Thymus (tissue), 11 donors: Measurements from ENCODE around the gene PCTP. TPM values are rescaled to one million over a fixed set of nuclear protein-coding genes. Genes with fewer than 3 reads are reported as not detected.
A peak's percentile ranks its signal among the peaks of the same experiment; 100 is the strongest.

Source experiments
- DNase-seq, 9 donors: peaks; one replicate each; pipeline ENCODE4 v3.0.0-alpha.2; 2013; ENCODE audit warnings: low spot score in 9 of 9, low read depth in 6 of 9, missing footprints in 1 of 9
- H3K27ac ChIP-seq, 2 donors: one replicate each; pipeline ENCODE4 v1.5.1; 2013; ENCODE audit warnings: control low read depth in 1 of 2, low read depth in 1 of 2, low read length in 1 of 2, mild to moderate bottlenecking in 1 of 2, moderate library complexity in 1 of 2
- H3K27me3 ChIP-seq, 2 donors: one replicate each; pipeline ENCODE4 v1.5.1; 2013; ENCODE audit warnings: low read length in 1 of 2; ENCODE audit not compliant: control insufficient read depth in 2 of 2, insufficient read depth in 1 of 2
- H3K36me3 ChIP-seq, 2 donors: one replicate each; pipeline ENCODE4 v1.5.1; 2013; ENCODE audit warnings: low read length in 1 of 2, mild to moderate bottlenecking in 1 of 2, moderate library complexity in 1 of 2; ENCODE audit not compliant: control insufficient read depth in 2 of 2, insufficient read depth in 2 of 2
- H3K4me1 ChIP-seq, 2 donors: one replicate each; pipeline ENCODE4 v1.5.1; 2013; ENCODE audit warnings: low read length in 2 of 2; ENCODE audit not compliant: control insufficient read depth in 2 of 2, insufficient read depth in 2 of 2
- H3K4me3 ChIP-seq, 2 donors: one replicate each; pipeline ENCODE4 v1.5.1; 2013; ENCODE audit warnings: low read length in 2 of 2, control low read depth in 1 of 2, mild to moderate bottlenecking in 1 of 2
- H3K9me3 ChIP-seq, 2 donors: one replicate each; pipeline ENCODE4 v1.5.1; 2013; ENCODE audit warnings: low read length in 1 of 2, mild to moderate bottlenecking in 1 of 2; ENCODE audit not compliant: control insufficient read depth in 2 of 2, insufficient read depth in 1 of 2
- WGBS: extraction: QIAGEN DNeasy Blood & Tissue Kit; methylation state at CpG from one replicate; pipeline ENCODE4 v1.1.7; 2013; 5-methylcytosine and 5-hydroxymethylcytosine counted together
- polyA plus RNA-seq: library from polyadenylated mRNA; stranded (reverse); fragments of 200-250 nt; gene quantifications from one replicate; pipeline ENCODE4 v1.2.3, GENCODE V29; 2013
- total RNA-seq: library from RNA; stranded (reverse); fragments of 120-200 nt; gene quantifications from one replicate; pipeline ENCODE4 v1.2.4, GENCODE V29; 2013
- donor health status: healthy.

PCTP gene
- total and polyA plus RNA-seq, 2 donors = 8.1 to 18.9 TPM

GRCh38 chr17:55746466-55746865 lies 4.4 kb upstream of the PCTP start:
- WGBS = 96% methylated on average over 1 of the region's 1 CpG

GRCh38 chr17:55747209-55747608 lies 3.6 kb upstream of the PCTP start:
- 83% methylated on average over 3 of the region's 3 CpGs for WGBS

More at GRCh38 chr17:55746466-55746865, 4.4 kb upstream of the PCTP start:
- H3K36me3 ChIP-seq = no peaks in the 10 kb centered on the region
- H3K27ac ChIP-seq = no peak overlapping the region
- H3K9me3 ChIP-seq = no peaks in the 10 kb centered on the region
- DNase-seq = no peak
- H3K4me1 ChIP-seq = peaks cover 3 to 7% of the 10 kb centered on the region in 2 donors
- no peaks in the 10 kb centered on the region for H3K27me3 ChIP-seq
- no peak overlapping the region for H3K4me3 ChIP-seq

GRCh38 chr17:55748841-55749240 lies 2.0 kb upstream of the PCTP start:
- Histone ChIP-seq H3K27me3 (no peaks in the 10 kb centered on the region), H3K27ac (no peak overlapping the region), H3K4me3 (no peak overlapping the region), H3K4me1 (peaks cover 3 to 12% of the 10 kb centered on the region in 2 donors), H3K36me3 (no peaks in the 10 kb centered on the region), H3K9me3 (no peaks in the 10 kb centered on the region)
- 92% methylated on average over 1 of the region's 1 CpG for WGBS
- no peak for DNase-seq

More at GRCh38 chr17:55747209-55747608, 3.6 kb upstream of the PCTP start:
- DNase-seq = no peak
- no peak overlapping the region for H3K4me3 ChIP-seq
- no peaks in the 10 kb centered on the region for H3K36me3 ChIP-seq
- H3K9me3 ChIP-seq = no peaks in the 10 kb centered on the region
- peaks cover 3 to 12% of the 10 kb centered on the region in 2 donors for H3K4me1 ChIP-seq
- no peaks in the 10 kb centered on the region for H3K27me3 ChIP-seq
- no peak overlapping the region for H3K27ac ChIP-seq

GRCh38 chr17:55749985-55750384 lies 866 bp upstream of the PCTP start:
- Histone ChIP-seq H3K27ac (no peak overlapping the region), H3K4me1 (peaks cover 3 to 12% of the 10 kb centered on the region in 2 donors), H3K4me3 (no peak overlapping the region), H3K9me3 (no peaks in the 10 kb centered on the region), H3K27me3 (no peaks in the 10 kb centered on the region), H3K36me3 (no peaks in the 10 kb centered on the region)
- no peak for DNase-seq
- whole genome bisulfite sequencing = 91% methylated on average over 4 of the region's 4 CpGs

- Histone ChIP-seq H3K27ac (no peak overlapping the region), H3K36me3 (no peaks in the 10 kb centered on the region), H3K4me3 (peak overlapping the region; percentile 84 to 89), H3K27me3 (no peaks in the 10 kb centered on the region), H3K4me1 (peaks cover 3 to 12% of the 10 kb centered on the region in 2 donors), H3K9me3 (no peaks in the 10 kb centered on the region)
- 86% methylated on average over 4 of the region's 4 CpGs for WGBS
- DNase-seq = peak in 1 of 9 donors; percentile 1
These were observed 934 bp downstream of the PCTP start for GRCh38 chr17:55751720-55752250.

GRCh38 chr17:55756689-55757088 lies 5.8 kb downstream of the PCTP start:
- H3K27ac ChIP-seq = no peak overlapping the region
- H3K27me3 ChIP-seq = no peaks in the 10 kb centered on the region
- H3K9me3 ChIP-seq = no peaks in the 10 kb centered on the region
- 99% methylated on average over 2 of the region's 2 CpGs for whole genome bisulfite sequencing
- H3K36me3 ChIP-seq = no peaks in the 10 kb centered on the region
- no peak overlapping the region for H3K4me3 ChIP-seq
- no peak for DNase-seq
- peaks cover 0 to 3% of the 10 kb centered on the region in 2 donors for H3K4me1 ChIP-seq

- 97% methylated on average over 1 of the region's 1 CpG for WGBS
- no peaks in the 10 kb centered on the region for H3K4me1 ChIP-seq
- H3K27ac ChIP-seq = no peak overlapping the region
- no peak for DNase-seq
- no peaks in the 10 kb centered on the region for H3K36me3 ChIP-seq
- H3K9me3 ChIP-seq = no peaks in the 10 kb centered on the region
- no peak overlapping the region for H3K4me3 ChIP-seq
- H3K27me3 ChIP-seq = no peaks in the 10 kb centered on the region
These were observed 6.8 kb downstream of the PCTP start for GRCh38 chr17:55757659-55758058.

- no peak for DNase-seq
- H3K4me1 ChIP-seq = no peaks in the 10 kb centered on the region
- no peaks in the 10 kb centered on the region for H3K27me3 ChIP-seq
- H3K4me3 ChIP-seq = no peak overlapping the region
- H3K27ac ChIP-seq = no peak overlapping the region
- no peaks in the 10 kb centered on the region for H3K9me3 ChIP-seq
- no peaks in the 10 kb centered on the region for H3K36me3 ChIP-seq
These were observed 7.3 kb downstream of the PCTP start for GRCh38 chr17:55758171-55758570.

GRCh38 chr17:55760643-55761355 lies 9.9 kb downstream of the PCTP start:
- Histone ChIP-seq H3K4me3 (no peak overlapping the region), H3K9me3 (no peaks in the 10 kb centered on the region), H3K4me1 (no peaks in the 10 kb centered on the region), H3K36me3 (no peaks in the 10 kb centered on the region), H3K27ac (no peak overlapping the region), H3K27me3 (no peaks in the 10 kb centered on the region)
- WGBS = 51% methylated on average over 3 of the region's 3 CpGs
- DNase-seq = no peak
